ENCODE results near the gene PRKAR1A.

GRCh38 chr17:68484458-68484857 lies 27.8 kb upstream of the PRKAR1A start:
- no peak for TF ChIP-seq CTCF (IDR thresholded peaks at IDR 0.05; ENCODE audit: low read depth, low read length, poor library complexity, severe bottlenecking)
- TF ChIP-seq EZH2phosphoT487 (IDR thresholded peaks at IDR 0.05; ENCODE audit: borderline replicate concordance, low read length) = no peak

Data from DOHH2 (cell line).